HK-2 (cell line): ENCODE results near the gene KLF2.

Experiments used
- DNase-seq: peaks from one replicate; pipeline ENCODE4 v3.0.0-alpha.2; 2018; ENCODE audit not compliant: unreplicated experiment

KLF2 gene

DNA sequence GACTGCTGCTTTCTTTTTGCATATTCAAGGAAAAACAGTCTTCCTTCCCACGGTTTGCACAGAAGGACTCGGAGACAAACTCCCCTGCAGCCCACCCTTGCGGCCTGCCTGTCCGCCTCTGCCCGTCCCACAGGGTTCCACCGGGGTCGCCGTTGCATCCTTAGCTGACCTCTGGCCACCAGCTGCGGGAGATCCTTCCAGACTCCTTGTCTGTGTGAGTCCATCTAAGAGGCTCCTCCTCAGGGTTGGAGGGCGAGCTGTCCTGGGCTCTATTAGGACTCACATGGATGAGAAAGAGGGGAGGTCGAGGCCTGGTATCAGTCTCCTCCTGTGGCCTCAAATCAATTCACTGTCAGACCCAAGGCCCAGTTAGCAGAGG, 39.2 kb downstream of the KLF2 start:
- DNase-seq = no peak

DNA sequence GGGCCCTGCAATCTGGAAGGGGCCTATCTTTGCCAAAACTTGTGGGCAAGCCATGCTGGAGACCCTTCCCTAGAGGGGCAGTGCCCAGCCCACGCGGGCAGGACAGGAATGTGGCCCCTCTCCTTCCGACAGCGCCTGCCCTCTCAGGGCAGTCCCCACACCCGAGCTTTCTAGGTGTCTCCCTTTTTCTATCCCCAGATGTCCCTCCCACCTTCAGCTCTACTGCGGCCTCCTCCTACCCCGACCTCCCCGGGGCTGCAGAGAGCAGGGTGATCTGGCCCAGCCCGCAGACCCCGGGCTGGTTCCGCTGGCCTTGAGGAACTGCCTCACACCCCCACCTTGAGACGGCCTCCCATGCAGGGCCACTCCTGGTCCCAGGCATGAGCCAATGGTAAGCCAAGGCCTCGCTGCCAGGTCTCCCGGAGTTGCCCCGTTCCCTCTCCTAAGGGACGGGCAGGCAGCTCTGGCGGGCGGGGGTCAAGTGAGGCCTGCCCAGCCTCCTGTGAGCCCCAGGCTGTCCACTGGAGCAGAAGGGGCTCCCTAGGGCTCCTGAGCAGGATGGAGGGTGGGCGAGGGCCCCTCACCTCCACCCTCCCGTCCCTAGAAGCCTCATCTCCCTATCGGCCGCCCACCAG, 39.7 kb downstream of the KLF2 start:
- no peak for DNase-seq

DNA sequence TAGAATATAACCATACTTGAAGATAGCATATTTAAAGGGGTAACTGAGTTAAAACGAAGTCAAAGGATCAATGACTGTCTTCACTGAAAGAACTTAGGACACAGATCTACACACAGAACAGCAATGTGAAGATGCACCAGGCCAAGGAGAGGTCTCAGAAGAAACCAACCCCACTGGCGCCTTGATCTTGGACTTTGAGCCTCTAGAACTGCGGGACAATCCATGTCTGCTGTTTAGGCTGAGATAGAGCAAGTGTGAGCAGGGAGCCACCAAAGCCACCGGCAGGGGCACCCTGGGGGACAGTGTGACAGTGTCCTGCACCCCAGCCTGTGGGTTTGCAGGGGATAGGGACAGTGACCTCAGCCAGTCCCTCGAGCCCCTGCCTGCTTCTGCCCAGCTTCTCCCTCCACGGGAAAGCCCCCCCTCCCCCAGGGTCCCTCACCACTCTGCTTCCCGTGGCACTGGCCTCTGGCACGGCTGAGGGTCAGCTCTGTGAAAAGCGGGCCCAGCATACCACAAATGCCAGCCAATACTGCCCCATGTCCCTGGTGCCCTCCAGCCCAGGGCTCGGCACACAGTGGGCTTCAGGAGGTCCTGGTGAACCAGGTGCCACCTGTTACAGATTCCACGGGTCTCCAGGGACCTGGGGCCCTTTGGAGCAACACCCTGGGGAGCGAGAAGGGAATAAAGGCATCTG, 40.8 kb downstream of the KLF2 start:
- DNase-seq = no peak

DNA sequence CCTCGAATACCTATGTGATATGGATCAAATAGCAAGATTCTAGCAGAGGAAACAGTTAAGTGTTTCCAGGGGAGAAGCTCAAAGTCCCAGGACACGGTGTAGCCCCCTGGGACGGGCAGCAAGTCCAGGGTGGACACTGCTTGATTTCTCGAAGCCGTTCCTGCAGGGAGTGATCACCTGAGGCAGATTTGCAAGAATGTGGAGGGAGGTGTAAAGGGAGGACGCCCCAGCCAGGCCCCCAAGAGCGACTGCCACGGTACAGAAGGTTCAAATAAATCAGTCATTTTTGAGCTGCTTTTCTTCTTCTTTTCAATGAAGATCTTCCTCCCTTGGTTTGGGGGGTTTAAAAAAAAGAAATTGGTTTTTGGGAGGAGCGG, 41.4 kb downstream of the KLF2 start:
- no peak for DNase-seq

DNA sequence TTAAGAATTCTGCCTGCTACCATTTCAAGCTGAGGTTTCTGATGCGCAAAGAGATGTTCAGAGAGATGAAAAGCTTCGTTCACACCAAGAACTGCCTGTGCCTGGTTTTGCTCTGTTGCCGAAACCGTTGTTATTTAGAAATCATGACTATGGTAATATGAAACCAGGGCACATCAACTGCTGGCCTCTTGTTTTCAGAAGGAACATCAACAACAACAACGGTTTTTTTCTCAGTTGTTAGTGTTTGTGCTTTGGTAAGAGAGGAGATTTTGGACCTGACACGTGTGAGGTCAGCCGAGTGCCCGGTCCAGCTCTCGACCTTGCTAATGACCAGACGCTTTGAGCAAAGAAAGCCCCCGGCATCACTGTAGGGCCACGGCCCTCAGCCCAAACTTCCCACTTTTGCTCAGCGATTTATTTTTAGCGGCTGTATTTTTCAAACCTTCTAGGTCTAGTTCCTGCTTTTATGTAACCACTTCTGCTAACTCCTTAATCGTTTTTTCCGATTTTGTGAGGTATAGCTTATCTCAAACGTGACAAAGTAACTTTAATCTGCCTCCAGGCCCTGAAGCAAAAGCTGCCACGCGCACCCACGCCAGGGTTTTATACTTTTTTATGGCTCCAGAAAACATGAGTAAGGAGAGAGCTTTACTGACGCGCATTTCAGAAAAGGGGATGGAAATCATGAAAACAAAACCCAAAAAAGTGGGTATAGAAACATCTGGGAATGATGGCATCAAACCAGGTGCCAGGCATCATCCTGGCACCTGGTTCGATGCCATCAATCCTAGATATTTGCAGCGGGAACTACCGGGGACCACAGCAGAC, 42.0 kb downstream of the KLF2 start:
- DNase-seq = no peak

DNA sequence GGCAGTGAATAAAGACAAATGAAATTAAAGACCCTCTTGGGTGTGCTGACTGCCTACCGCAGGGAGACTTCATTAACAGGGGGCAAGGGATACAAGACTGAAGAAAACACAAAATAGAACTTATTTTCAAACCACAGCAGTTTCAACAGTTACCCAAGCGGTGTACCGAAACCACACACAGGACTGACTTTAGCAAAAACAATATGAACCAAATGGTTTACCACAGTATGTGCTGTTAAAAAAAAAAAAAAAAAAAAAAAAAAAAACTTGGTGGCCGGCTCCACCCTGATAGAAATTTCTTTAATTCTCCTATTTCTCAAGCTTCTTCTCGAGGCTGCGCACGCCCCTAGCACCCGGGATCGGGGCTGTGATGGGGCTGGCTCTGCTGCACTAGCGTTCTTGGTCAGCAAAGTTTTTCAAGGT, 42.6 kb downstream of the KLF2 start:
- DNase-seq = no peak

DNA sequence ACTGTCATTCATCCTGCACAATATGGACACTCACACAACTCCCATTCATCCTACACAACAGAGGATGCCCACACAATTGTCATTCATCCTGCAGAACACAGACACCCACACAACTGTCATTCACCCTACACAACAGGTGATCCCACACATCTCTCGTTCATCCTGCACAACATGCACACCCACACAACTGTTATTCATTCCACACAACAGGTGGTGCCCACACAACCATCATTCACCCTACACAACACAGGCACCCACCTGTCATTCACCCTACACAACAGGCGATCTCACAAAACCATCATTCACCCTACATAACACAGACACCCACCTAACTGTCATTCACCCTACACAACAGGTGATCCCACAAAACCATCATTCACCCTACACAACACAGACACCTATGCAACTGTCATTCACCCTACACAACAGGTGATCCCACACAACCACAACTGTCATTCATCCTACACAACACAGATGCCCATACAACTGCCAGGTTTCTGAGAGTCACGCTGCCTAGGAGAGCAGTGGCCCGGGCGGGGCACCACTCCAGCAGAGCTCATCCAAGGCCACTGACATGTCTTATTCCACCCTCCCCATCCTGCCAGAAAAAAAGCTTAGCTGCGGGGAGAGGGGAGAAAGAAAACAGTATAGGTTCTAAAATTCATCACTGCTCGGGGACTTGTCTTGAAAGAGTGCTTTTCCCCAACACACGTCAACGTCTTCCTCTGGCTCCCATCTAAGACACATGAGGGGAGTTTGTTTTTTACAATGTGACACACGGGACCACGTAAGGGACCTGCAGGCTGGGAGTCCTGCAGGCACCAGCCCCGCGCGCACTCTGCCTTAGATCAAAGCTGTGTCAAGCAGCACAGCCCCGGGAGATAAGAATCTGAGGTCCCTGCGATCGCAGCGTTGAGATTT, 44.0 kb downstream of the KLF2 start:
- no peak for DNase-seq

DNA sequence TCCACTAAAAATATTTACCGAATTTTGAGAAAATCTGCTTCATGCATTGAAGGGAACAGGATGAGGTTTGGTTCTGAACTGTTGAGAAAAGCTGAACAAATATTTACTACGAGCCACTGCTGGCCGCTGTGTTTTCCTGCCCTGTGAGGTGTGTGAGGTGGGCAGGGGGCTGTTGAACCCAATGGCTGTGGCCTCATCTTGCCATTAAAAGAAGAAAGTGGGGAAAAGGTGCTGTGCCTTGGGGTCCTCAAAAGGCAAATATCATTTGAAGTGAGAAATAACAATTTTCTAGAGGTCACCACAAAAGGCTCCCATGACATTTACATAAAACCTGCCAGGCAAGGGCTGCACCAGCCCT, 44.7 kb downstream of the KLF2 start:
- DNase-seq = no peak

DNA sequence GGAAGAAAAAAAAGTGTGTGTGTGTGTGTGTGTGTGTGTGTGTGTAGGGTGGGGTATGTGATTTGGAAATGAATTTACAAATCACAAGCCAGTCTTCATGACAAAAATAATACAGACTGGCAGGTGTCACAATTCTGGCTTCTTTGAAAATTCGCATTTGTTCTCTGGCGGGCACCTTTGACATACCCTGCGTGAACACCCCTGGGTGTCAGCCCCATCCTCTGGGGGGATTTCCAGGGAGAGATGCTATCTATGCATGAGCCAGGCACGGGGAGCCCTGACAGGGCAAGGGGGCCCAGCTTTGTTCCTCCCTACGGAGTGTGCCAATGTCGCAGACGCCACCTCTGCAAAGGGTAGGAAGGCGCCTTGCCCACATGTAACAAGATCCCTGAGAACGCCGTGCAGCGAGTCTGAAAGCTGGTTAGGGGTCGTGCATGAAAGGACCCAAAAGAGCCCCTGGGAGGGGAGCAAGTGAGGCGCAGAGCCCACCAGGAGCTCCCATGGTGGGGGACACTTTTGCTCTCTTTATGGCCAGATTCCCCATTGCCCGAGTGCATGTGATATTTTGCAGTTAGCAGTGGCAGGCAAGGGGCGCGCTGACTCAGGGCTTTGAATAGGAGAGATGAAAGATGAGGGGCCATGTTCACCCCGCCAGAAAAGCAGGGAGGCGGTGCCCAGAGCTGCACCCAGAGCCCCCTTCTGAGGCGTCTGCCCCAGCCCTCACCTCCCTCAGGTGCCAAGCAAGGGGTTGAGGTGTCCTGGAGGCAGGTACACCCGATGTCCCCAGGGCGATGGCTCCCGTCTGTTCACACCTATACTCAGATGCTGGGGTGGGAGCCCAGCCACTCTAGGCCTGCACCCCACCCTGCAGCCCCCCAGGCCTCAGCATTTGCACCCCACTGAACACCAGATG, 45.3 kb downstream of the KLF2 start:
- DNase-seq = no peak

DNA sequence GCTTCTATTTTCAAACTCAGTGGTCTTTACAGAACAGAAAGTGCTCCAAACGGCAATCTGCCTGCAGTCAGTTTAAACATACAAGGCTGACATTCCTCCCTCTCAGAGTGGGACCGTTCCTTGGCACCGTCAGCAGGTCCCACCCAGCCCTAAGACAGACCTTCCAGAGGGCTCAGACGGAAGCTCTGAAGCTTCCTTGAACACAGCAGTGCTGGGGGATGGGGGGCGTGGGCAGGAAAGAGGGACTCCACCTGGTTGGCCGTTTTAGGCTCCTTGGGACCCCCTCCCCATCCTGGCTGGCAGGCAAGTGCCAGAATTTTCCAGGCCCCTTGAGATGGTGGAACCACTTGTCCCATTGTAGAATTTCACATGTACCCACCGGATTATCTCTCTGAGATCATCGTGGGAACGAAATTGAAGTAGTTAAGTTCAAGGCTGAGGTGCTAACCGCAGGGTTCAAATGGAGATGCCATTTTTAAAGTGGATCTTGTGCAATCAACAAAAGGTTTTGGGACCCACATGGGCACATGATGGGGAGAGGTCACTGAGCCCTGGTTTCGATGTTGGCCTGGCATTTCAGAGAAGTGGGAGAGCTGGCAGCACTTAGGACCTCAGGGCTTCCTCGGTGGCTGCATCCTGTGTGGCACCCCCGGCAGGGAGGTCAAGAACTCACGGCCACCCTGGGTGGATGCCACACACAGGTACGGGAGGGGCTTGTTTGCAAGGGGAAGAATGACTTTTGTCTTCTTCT, 46.2 kb downstream of the KLF2 start:
- DNase-seq = no peak

DNA sequence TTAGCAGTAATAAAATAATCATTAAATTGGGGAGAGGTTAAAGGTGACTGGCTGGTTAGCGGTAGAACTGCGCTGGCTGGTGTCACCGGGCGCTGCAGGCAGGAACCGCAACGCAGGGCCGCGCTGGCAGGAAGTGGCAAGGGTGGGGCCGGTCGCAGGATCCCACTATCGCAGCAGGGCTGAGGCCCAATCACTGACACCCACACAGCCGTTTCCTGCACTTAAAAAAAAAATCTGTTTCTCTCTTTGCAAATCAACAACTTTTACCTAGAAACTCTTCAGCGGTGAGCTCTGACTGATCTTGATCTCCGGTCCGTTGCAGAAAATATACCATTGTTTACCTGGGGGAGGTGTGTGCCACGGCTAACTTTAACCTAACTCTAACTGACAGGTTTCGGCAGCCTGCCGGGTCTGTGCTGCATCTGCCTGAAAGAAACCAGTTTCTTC, 46.9 kb downstream of the KLF2 start:
- no peak for DNase-seq

DNA sequence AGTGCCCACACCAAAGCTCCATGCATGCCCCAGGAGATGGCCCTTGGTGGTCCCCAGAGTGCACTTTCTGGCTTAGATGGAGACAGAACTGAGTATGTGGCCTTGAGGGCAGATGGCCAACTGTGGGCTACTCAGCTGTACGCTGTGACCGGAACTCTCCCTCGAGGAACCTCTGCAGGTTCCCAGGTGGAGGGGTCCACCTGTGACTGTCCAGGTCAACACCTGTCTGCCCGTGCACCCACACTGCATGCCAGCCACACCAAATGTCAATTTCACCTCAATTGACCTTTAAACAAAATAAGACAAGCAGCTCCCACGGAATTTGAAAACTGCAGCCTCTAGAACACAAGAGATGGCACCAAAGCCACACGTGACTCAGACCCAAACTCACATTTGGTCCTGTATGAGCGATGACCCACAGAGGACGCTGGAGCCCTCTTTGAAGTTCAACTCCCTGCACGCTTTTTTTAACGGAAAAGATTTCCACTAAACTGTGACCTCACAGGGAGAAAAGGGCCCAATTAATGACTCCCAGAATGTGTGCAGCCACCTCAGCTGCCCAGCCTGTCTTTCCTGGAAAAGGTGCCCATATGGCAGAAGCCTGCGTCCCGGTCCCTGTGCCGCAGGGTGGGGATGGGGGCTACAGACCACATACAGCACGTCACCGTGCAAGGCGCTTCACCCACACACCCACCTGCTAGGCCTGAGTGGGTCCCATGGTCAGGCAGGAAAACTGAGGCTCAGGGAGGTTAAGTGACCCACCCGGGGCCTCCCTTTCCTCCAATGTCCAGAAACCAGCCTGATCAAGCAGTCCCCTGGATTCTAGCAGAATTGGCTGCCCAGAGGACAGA, 47.7 kb downstream of the KLF2 start:
- no peak for DNase-seq

DNA sequence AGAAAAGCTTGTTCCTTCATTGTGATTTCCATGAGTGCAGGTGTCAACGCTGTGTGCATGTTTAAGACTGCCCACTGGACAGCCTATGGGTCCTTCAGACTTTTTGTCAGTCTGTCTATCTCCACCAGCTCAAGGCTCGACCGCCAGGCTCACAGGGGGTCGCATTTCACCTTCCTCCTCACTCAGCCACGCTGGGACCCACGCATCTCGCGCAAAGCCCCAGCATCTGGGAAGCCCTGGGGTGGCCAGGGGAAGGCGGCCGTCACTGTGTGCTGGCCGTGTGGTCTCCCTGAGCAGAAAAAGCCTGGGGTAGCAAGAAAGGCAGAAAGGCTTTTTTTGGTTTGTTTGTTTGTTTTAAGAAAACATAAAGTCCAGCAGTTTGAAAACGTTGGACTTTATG, 48.5 kb downstream of the KLF2 start:
- DNase-seq = no peak

DNA sequence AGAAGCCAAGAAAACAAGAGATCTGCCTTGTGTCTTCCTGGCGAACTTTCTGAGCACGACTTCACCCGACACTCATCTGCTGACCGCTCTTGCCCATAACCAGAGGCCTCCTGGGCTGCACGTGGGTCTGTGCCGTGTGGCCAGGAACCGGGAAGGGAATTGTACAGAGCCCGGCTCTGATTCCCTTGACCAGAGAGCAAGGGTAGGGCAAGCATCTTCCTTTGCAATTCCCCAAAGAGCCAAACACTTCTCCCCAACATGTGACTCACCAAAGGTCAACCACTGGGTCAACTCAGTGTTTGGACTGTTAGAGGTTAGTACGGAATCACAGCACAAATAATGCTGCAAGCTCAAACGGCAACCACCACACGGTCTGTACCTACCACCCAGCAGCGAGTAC, 48.9 kb downstream of the KLF2 start:
- no peak for DNase-seq

DNA sequence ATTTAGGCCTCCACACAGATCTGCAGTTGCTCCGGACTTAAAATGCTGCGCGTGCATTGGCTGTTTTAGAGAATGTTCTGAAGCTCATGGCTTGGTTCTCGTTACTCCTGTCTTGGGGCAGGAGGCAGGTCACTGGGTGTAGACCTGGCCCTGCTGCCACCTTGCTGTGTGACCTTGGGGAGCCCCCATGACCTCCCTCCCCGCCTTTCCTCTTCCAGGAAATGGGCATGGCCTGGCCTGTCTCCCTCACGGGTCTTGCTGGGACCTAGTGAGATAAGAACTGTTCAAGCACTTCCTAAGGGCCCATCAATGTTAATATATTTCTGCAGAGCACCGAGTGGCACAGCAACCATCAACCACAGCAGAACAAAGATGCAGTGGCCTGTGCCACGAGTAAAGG, 49.4 kb downstream of the KLF2 start:
- DNase-seq = no peak

DNA sequence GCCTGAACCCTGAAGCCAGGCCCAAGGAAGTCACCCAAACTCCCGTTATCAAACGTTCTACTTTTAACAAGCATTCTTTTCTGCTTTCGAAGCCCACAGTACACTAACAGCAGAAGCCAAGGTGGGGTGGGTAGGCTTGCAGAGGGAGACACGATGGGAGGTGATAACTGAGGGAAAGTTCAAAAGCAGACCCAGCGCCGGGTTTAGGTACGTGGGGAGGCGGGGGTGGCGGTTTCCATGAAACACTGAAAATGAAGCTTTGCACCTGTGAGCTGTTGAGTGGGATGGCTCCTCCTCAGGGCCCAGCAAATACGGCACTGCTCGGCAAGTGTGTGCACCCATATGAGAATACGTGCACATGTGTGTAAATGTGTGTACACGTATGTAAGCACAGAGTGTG, 49.8 kb downstream of the KLF2 start:
- DNase-seq = no peak

DNA sequence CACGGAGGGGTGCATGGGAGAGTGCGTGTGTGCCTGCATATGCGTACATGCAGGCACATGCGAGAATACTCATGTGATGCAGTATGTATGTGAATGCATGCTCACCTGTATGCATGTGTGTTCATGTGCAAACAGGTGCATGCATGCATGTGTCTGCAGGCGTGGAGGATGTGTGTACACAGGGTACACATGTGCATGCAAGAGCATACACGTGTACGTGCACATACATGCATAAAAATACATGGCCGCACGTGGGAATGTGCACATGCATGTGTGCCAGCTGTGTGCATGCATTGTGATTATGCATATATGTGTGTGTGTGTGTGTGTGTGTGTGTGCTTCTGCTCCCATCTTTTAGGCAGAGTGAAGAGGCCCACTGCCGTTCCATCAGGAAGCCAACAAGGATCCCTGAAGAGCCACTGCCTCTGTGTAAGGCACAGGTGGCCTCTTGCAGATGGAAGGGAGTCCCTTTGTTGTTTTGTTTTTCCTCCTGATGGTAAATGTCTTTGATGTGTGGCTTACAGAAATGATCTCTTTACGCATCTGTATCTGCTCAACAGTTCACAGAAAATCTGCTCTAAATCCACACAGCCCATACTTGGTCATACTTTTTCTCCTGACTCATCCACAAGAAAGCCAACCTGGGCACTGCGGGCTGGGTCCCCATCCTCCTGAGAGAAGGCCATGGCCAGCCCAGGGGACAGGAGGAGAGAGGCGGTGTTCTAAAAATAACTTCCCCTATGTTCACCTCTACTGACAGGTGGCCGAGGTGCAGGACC, 50.7 kb downstream of the KLF2 start:
- DNase-seq = no peak

DNA sequence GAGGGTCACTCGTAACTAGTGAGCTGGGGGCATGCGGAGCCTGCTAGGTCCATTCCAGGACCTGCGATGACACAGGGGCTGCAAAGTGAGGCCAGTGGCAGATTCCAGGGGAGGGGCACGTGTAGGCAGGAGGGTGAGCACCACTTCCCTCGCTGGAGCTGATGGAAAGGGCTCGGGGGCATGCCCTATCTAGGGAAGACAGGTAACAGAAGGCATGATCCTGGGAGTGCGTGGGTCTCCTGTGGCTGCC, 51.2 kb downstream of the KLF2 start:
- DNase-seq = no peak

DNA sequence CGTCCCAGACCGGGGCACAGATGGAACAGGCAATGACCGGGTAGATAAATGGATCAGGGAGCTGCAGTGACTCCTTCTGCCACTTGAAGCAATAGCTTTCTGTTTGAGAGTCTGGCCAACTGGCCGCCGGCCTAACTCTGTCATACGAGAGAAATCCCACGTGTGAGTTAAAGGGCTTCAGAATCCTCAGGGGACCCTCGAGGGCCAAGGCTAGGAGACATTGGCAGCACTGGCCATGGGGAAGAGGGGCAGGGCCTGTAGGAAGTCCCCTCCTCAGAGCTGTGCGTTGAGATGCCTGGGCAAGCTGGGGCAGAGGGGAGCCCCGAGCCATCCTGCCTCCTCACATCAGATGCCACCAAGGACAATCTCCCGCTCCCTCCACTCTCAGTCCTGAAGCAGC, 51.6 kb downstream of the KLF2 start:
- no peak for DNase-seq
